NCI-H526 treated with DMSO at 0.1 percent for 48 hours (cell line): ENCODE data around the gene RABGAP1L.
"Not testable (repeated sequence)": the region's sequence is repeated elsewhere in the genome, so short reads cannot be mapped to it uniquely, and the experiment has no call there.

Source experiments
- DNase-seq: peaks from one replicate; lab custom pipeline; 2025; lab: John Stamatoyannopoulos, UW

Gene RABGAP1L

GRCh38 chr1:174445351-174445750, 286.0 kb downstream of the RABGAP1L start:
- no peak for DNase-seq

GRCh38 chr1:174445817-174446216, 286.5 kb downstream of the RABGAP1L start:
- no peak for DNase-seq

GRCh38 chr1:174447866-174448530, 288.7 kb downstream of the RABGAP1L start, which contains the start of gene GPR52:
Gene GPR52 (plus strand): TSS chr1:174447964. CDS start chr1:174448112, 148 bp downstream.
- DNase-seq = no peak

GRCh38 chr1:174448531-174448883, 289.2 kb downstream of the RABGAP1L start:
- no peak for DNase-seq

GRCh38 chr1:174448974-174449373, 289.7 kb downstream of the RABGAP1L start:
- no peak for DNase-seq

GRCh38 chr1:174451408-174451807, 292.1 kb downstream of the RABGAP1L start:
- no peak for DNase-seq

GRCh38 chr1:174465855-174466254, 306.5 kb downstream of the RABGAP1L start:
- no peak for DNase-seq

- DNase-seq = no peak
Observed at GRCh38 chr1:174466607-174467006, 307.3 kb downstream of the RABGAP1L start.

GRCh38 chr1:174469052-174469451, 309.7 kb downstream of the RABGAP1L start:
- no peak for DNase-seq

- DNase-seq = no peak
Observed at GRCh38 chr1:174469687-174470086, 310.4 kb downstream of the RABGAP1L start.

- DNase-seq = peak; percentile 94
Observed at GRCh38 chr1:174479281-174479680, 320.0 kb downstream of the RABGAP1L start.

GRCh38 chr1:174480324-174480723, 321.0 kb downstream of the RABGAP1L start:
- DNase-seq = no peak

- DNase-seq = no peak
Observed at GRCh38 chr1:174491606-174492005, 332.3 kb downstream of the RABGAP1L start.

- no peak for DNase-seq
Observed at GRCh38 chr1:174497478-174497877, 338.2 kb downstream of the RABGAP1L start.

GRCh38 chr1:174516755-174517154, 357.4 kb downstream of the RABGAP1L start:
- DNase-seq = not testable (repeated sequence)

- no peak for DNase-seq
Observed at GRCh38 chr1:174519844-174520243, 360.5 kb downstream of the RABGAP1L start.

GRCh38 chr1:174531751-174532150, 372.4 kb downstream of the RABGAP1L start:
- DNase-seq = no peak

- DNase-seq = no peak
Observed at GRCh38 chr1:174534789-174535188, 375.5 kb downstream of the RABGAP1L start.

- no peak for DNase-seq
Observed at GRCh38 chr1:174535207-174535606, 375.9 kb downstream of the RABGAP1L start.

GRCh38 chr1:174543421-174543820, 384.1 kb downstream of the RABGAP1L start:
- DNase-seq = not testable (repeated sequence)

GRCh38 chr1:174550296-174550695, 391.0 kb downstream of the RABGAP1L start:
- DNase-seq = no peak

- DNase-seq = no peak
Observed at GRCh38 chr1:174556392-174556791, 397.1 kb downstream of the RABGAP1L start.

GRCh38 chr1:174568551-174568950, 409.2 kb downstream of the RABGAP1L start:
- DNase-seq = no peak

GRCh38 chr1:174569240-174569639, 409.9 kb downstream of the RABGAP1L start:
- no peak for DNase-seq
